Mesendoderm (in vitro differentiated cells): ENCODE measurements around the gene SEC11C.

Source experiments
- DNase-seq: peaks from one replicate; pipeline ENCODE4 v3.0.0; 2013
- H2AK5ac ChIP-seq: 2 replicates; pipeline ENCODE4 v1.6.1; 2013; ENCODE audit warnings: low read length, inconsistent platforms
- H2BK120ac ChIP-seq: 2 replicates; pipeline ENCODE4 v1.6.1; 2013; ENCODE audit warnings: low read depth, mild to moderate bottlenecking, low read length, moderate library complexity, mixed read lengths
- H2BK15ac ChIP-seq: replicated peaks from 2 replicates; pipeline ENCODE4 v1.6.1; 2013; ENCODE audit warnings: low read depth, mild to moderate bottlenecking, moderate library complexity
- H2BK5ac ChIP-seq: 2 replicates; pipeline ENCODE4 v1.6.1; 2013; ENCODE audit warnings: low read length, inconsistent platforms
- H3K18ac ChIP-seq: 2 replicates; pipeline ENCODE4 v1.6.1; 2013; ENCODE audit warnings: mild to moderate bottlenecking, low read length, mixed read lengths
- H3K23ac ChIP-seq: one replicate; pipeline ENCODE4 v1.6.1; 2013; ENCODE audit warnings: low read length
- H3K27ac ChIP-seq: 2 replicates; pipeline ENCODE4 v1.5.1; 2013; ENCODE audit warnings: low read depth, mild to moderate bottlenecking, inconsistent platforms, low read length, moderate library complexity
- H3K27me3 ChIP-seq: 2 replicates; pipeline ENCODE4 v1.6.1; 2013; ENCODE audit warnings: low read length, control low read depth, mild to moderate bottlenecking, inconsistent platforms; ENCODE audit not compliant: insufficient read depth, poor library complexity
- H3K36me3 ChIP-seq: 2 replicates; pipeline ENCODE4 v1.6.1; 2013; ENCODE audit warnings: low read length, inconsistent platforms; ENCODE audit not compliant: control insufficient read depth, insufficient read depth
- H3K4ac ChIP-seq: one replicate; pipeline ENCODE4 v1.6.1; 2013; ENCODE audit warnings: low read depth, mild to moderate bottlenecking, low read length, moderate library complexity
- H3K4me1 ChIP-seq: 2 replicates; pipeline ENCODE4 v1.6.1; 2013; ENCODE audit warnings: low read depth, low read length, inconsistent platforms; ENCODE audit not compliant: control insufficient read depth
- H3K4me2 ChIP-seq: 2 replicates; pipeline ENCODE4 v1.6.1; 2013; ENCODE audit warnings: low read length
- H3K4me3 ChIP-seq: 2 replicates; pipeline ENCODE4 v1.5.1; 2013; ENCODE audit warnings: mild to moderate bottlenecking, low read length
- H3K56ac ChIP-seq: one replicate; pipeline ENCODE4 v1.6.1; 2013; ENCODE audit warnings: low read length
- H3K79me1 ChIP-seq: 2 replicates; pipeline ENCODE4 v1.6.1; 2013; ENCODE audit warnings: low read length, inconsistent platforms
- H3K79me2 ChIP-seq: 2 replicates; pipeline ENCODE4 v1.6.1; 2013; ENCODE audit warnings: mild to moderate bottlenecking, low read length; ENCODE audit not compliant: control insufficient read depth, insufficient read depth
- H3K9ac ChIP-seq: 2 replicates; pipeline ENCODE4 v1.6.1; 2013; ENCODE audit warnings: low read length, inconsistent platforms
- H4K5ac ChIP-seq: one replicate; pipeline ENCODE4 v1.6.1; 2013; ENCODE audit warnings: low read length
- H4K8ac ChIP-seq: one replicate; pipeline ENCODE4 v1.6.1; 2013; ENCODE audit warnings: low read depth, mild to moderate bottlenecking, control low read depth, low read length, moderate library complexity
- WGBS: extraction: QIAGEN DNeasy Blood & Tissue Kit; methylation state at CpG from one replicate; pipeline ENCODE4 v1.1.7; 2013; ENCODE audit warnings: low lambda C conversion rate, missing lambda C conversion rate; ENCODE audit not compliant: insufficient coverage; ENCODE audit errors: extremely low coverage; 5-methylcytosine and 5-hydroxymethylcytosine counted together

Gene SEC11C

GRCh38 chr18:59189746-59190145 lies 50.1 kb downstream of the SEC11C start:
- Histone ChIP-seq H3K56ac (no peak overlapping the region), H3K27ac (no peak overlapping the region), H3K4me2 (no peak overlapping the region), H2BK15ac (no peak overlapping the region), H4K8ac (no peak overlapping the region), H4K5ac (no peak overlapping the region), H3K79me1 (no peaks in the 10 kb centered on the region), H3K4me3 (no peak overlapping the region), H3K23ac (no peak overlapping the region), H3K79me2 (no peaks in the 10 kb centered on the region), H2BK5ac (no peak overlapping the region), H3K27me3 (no peaks in the 10 kb centered on the region), H3K4ac (no peak overlapping the region), H2AK5ac (no peak overlapping the region), H3K18ac (no peak overlapping the region), H2BK120ac (peak overlapping the region; percentile 76), H3K36me3 (no peaks in the 10 kb centered on the region), H3K4me1 (no peaks in the 10 kb centered on the region), H3K9ac (no peak overlapping the region)
- WGBS, result no CpG with 5 or more reads among the region's 1 CpG
- DNase-seq, result no peak

GRCh38 chr18:59196161-59196725 lies 56.6 kb downstream of the SEC11C start:
- Histone ChIP-seq H3K23ac (no peak overlapping the region), H3K56ac (peak overlapping the region; percentile 38), H3K4me3 (no peak overlapping the region), H3K18ac (no peak overlapping the region), H3K79me1 (no peaks in the 10 kb centered on the region), H3K36me3 (no peaks in the 10 kb centered on the region), H3K79me2 (no peaks in the 10 kb centered on the region), H2BK120ac (no peak overlapping the region), H3K4me2 (no peak overlapping the region), H3K27me3 (no peaks in the 10 kb centered on the region), H3K4ac (no peak overlapping the region), H3K4me1 (no peaks in the 10 kb centered on the region), H2BK15ac (no peak overlapping the region), H2AK5ac (no peak overlapping the region), H3K27ac (no peak overlapping the region), H4K8ac (no peak overlapping the region), H3K9ac (no peak overlapping the region), H2BK5ac (no peak overlapping the region), H4K5ac (no peak overlapping the region)
- DNase-seq, result no peak
- WGBS, result no CpG with 5 or more reads among the region's 4 CpGs

GRCh38 chr18:59197636-59198035 lies 58.0 kb downstream of the SEC11C start:
- Histone ChIP-seq H2BK120ac (no peak overlapping the region), H2BK5ac (no peak overlapping the region), H3K4me2 (no peak overlapping the region), H3K4me3 (no peak overlapping the region), H4K5ac (no peak overlapping the region), H4K8ac (no peak overlapping the region), H3K23ac (no peak overlapping the region), H3K27me3 (no peaks in the 10 kb centered on the region), H2AK5ac (no peak overlapping the region), H3K36me3 (no peaks in the 10 kb centered on the region), H3K4me1 (peaks cover 2% of the 10 kb centered on the region), H3K18ac (no peak overlapping the region), H3K79me1 (no peaks in the 10 kb centered on the region), H3K79me2 (no peaks in the 10 kb centered on the region), H2BK15ac (no peak overlapping the region), H3K9ac (no peak overlapping the region), H3K4ac (no peak overlapping the region), H3K27ac (no peak overlapping the region), H3K56ac (no peak overlapping the region)
- WGBS, result no CpG with 5 or more reads among the region's 2 CpGs
- DNase-seq, result no peak

- H3K23ac ChIP-seq, result no peak overlapping the region
- H3K79me1 ChIP-seq, result no peaks in the 10 kb centered on the region
- no peak overlapping the region for H2BK15ac ChIP-seq
- H3K9ac ChIP-seq, result no peak overlapping the region
- no peak for DNase-seq
- H3K4me2 ChIP-seq, result no peak overlapping the region
- no peak overlapping the region for H3K56ac ChIP-seq
- H3K79me2 ChIP-seq, result no peaks in the 10 kb centered on the region
- no peak overlapping the region for H2BK5ac ChIP-seq
- H3K4me3 ChIP-seq, result no peak overlapping the region
- H3K4me1 ChIP-seq, result peaks cover 2% of the 10 kb centered on the region
- H4K8ac ChIP-seq, result no peak overlapping the region
- H3K27ac ChIP-seq, result no peak overlapping the region
- H3K27me3 ChIP-seq, result no peaks in the 10 kb centered on the region
- H3K18ac ChIP-seq, result no peak overlapping the region
- H2BK120ac ChIP-seq, result no peak overlapping the region
- no peak overlapping the region for H4K5ac ChIP-seq
- WGBS, result no CpG with 5 or more reads among the region's 6 CpGs
- no peaks in the 10 kb centered on the region for H3K36me3 ChIP-seq
- no peak overlapping the region for H3K4ac ChIP-seq
- H2AK5ac ChIP-seq, result no peak overlapping the region
Observed at GRCh38 chr18:59198215-59198614, 58.5 kb downstream of the SEC11C start.

- Histone ChIP-seq H3K4me1 (peaks cover 2% of the 10 kb centered on the region), H3K79me1 (no peaks in the 10 kb centered on the region), H2BK15ac (no peak overlapping the region), H3K27me3 (no peaks in the 10 kb centered on the region), H3K4me3 (no peak overlapping the region), H3K18ac (no peak overlapping the region), H4K8ac (no peak overlapping the region), H3K36me3 (no peaks in the 10 kb centered on the region), H3K27ac (peak overlapping the region; percentile 71), H3K9ac (peak overlapping the region; percentile 34), H2AK5ac (no peak overlapping the region), H3K23ac (no peak overlapping the region), H4K5ac (no peak overlapping the region), H3K56ac (peak overlapping the region; percentile 77), H3K79me2 (no peaks in the 10 kb centered on the region), H3K4ac (no peak overlapping the region), H3K4me2 (no peak overlapping the region), H2BK120ac (no peak overlapping the region), H2BK5ac (peak overlapping the region; percentile 85)
- DNase-seq, result peak; percentile 78
- WGBS, result no CpG with 5 or more reads among the region's 3 CpGs
Observed at GRCh38 chr18:59200787-59201186, 61.1 kb downstream of the SEC11C start.

- Histone ChIP-seq H3K79me2 (no peaks in the 10 kb centered on the region), H3K4me1 (peaks cover 2% of the 10 kb centered on the region), H3K27me3 (no peaks in the 10 kb centered on the region), H3K79me1 (no peaks in the 10 kb centered on the region), H3K9ac (no peak overlapping the region), H4K8ac (no peak overlapping the region), H3K56ac (no peak overlapping the region), H3K4me3 (no peak overlapping the region), H2AK5ac (peak overlapping the region; percentile 54), H3K23ac (no peak overlapping the region), H3K18ac (no peak overlapping the region), H3K27ac (no peak overlapping the region), H3K4me2 (no peak overlapping the region), H4K5ac (no peak overlapping the region), H2BK120ac (no peak overlapping the region), H3K36me3 (no peaks in the 10 kb centered on the region), H2BK15ac (no peak overlapping the region), H2BK5ac (no peak overlapping the region), H3K4ac (no peak overlapping the region)
- no peak for DNase-seq
Observed at GRCh38 chr18:59202258-59202820, 62.7 kb downstream of the SEC11C start.
